ENCODE data around the gene TUBA3E. TPM values are rescaled to one million over a fixed set of nuclear protein-coding genes. Genes with fewer than 3 reads are reported as not detected.
"Not testable (repeated sequence)": the region's sequence is repeated elsewhere in the genome, so short reads cannot be mapped to it uniquely, and the experiment has no call there.

TUBA3E gene
- total and polyA plus RNA-seq, 2 experiments from 2014 or later, result not detected

DNA sequence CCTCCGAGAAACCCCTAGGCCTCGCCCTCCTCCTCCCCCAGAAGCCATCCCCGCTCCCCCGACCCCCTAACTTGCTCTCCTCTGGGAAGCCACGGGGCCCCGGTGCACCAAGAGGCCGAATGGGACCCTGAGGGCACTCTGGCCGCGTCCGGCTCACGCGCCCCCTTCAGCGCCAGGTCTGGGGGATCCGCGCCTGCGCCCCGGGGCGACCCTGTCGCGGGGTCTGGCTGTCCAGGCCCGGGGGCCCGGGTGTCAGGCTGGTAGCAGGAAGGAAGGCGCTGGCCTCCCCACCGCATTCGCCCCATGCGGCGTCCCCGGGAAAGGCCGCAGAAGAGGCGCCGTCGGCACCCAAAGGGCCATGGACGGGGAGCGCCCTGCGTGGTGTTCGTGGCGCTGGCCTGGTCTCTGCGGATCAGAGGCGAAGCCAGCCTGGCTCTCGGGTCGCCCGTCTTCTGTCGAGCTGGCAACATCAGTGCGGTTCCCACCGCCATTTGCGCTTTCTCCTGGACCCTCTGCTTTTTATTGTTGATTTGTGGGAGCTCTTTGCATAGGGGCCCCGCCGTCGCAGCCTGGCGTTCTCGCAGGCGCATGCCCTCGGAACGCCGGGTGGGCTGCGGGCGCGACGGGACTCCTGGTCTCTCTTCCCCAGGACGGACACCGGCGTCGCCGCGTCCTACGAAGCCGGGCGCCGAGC, 30.4 kb upstream of the TUBA3E start:
- in situ Hi-C loops (cut with MboI); DNase-seq: not testable (repeated sequence)
- 76 to 82% methylated on average over 61 to 69 of the region's 69 CpGs for WGBS, 2 experiments (ENCODE audit: low coverage in 1 of 2, low lambda C conversion rate in 2 of 2, missing lambda C conversion rate in 2 of 2)

DNA sequence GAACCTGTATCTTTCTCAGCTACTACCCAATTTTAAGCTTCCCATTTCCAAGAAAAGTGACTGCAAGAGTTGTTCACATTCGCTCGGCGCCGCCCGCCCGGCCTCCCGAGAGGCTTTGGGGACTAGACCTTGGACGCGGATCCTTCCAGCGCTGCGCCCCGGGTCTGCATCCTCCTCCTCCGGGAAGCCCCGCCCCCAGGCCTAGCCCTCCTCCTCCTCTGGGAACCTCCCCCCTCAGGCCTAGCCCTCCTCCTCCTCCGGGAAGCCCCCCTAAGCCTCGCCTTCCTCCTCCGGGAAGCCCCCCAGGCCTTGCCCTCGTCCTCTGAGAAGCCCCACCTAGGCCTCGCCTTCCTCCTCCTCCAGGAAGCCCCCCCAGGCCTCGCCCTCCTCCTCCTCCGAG, 29.8 kb upstream of the TUBA3E start:
- H4K20me1 ChIP-seq (ENCODE audit: insufficient read depth); H3K27me3 ChIP-seq (replicated peaks; ENCODE audit: insufficient read depth); H3K36me3 ChIP-seq (ENCODE audit: low read depth); DNase-seq; H3K79me2 ChIP-seq (ENCODE audit: insufficient read depth); H3K9ac ChIP-seq; H3K4me2 ChIP-seq (ENCODE audit: unreplicated experiment); in situ Hi-C loops (cut with MboI); H3K4me3 ChIP-seq; H3K27ac ChIP-seq; H3K4me1 ChIP-seq (ENCODE audit: insufficient read depth); H2AFZ ChIP-seq; H3K9me2 ChIP-seq (ENCODE audit: insufficient read depth); H3K9me3 ChIP-seq (ENCODE audit: low read depth); H3F3A ChIP-seq (ENCODE audit: insufficient read depth): not testable (repeated sequence)
- 84 to 90% methylated on average over 7 to 21 of the region's 21 CpGs for WGBS, 2 experiments (ENCODE audit: low coverage in 1 of 2, low lambda C conversion rate in 2 of 2, missing lambda C conversion rate in 2 of 2)

More for the DNA sequence above, 30.4 kb upstream of the TUBA3E start:
- H3F3A ChIP-seq (ENCODE audit: insufficient read depth); H3K4me3 ChIP-seq; H2AFZ ChIP-seq; H3K9me2 ChIP-seq (ENCODE audit: insufficient read depth); H3K9me3 ChIP-seq (ENCODE audit: low read depth); H3K4me1 ChIP-seq (ENCODE audit: insufficient read depth); H3K36me3 ChIP-seq (ENCODE audit: low read depth); H3K79me2 ChIP-seq (ENCODE audit: insufficient read depth); H3K9ac ChIP-seq; H3K27me3 ChIP-seq (replicated peaks; ENCODE audit: insufficient read depth); H4K20me1 ChIP-seq (ENCODE audit: insufficient read depth); H3K27ac ChIP-seq; H3K4me2 ChIP-seq (ENCODE audit: unreplicated experiment): not testable (repeated sequence)

DNA sequence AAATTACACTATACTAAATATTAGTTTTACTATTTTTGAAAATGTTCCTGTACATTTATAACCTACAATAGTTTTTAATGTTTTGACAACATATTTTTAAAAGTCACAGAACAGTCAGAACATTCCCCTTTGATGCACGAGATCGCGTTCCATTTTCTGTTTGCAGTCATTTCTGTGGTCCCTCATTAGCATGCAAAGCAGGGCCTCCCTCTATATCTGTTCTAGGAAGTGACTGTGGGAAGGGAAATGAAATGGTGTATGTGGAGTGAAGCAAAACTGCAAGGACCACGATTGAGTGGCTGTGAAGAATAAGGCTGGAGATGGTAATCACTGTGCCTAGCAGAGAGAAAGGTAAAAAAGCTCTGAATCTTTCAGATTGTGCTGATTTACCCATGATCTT, 24.3 kb upstream of the TUBA3E start:
- H3K4me1 ChIP-seq (ENCODE audit: insufficient read depth); H3K27me3 ChIP-seq (replicated peaks; ENCODE audit: insufficient read depth); H3K79me2 ChIP-seq (ENCODE audit: insufficient read depth); H3K9me2 ChIP-seq (ENCODE audit: insufficient read depth); H3K9ac ChIP-seq; H3F3A ChIP-seq (ENCODE audit: insufficient read depth); H3K27ac ChIP-seq; H3K36me3 ChIP-seq (ENCODE audit: low read depth); H3K4me3 ChIP-seq; H4K20me1 ChIP-seq (ENCODE audit: insufficient read depth); H2AFZ ChIP-seq; H3K9me3 ChIP-seq (ENCODE audit: low read depth); DNase-seq; H3K4me2 ChIP-seq (ENCODE audit: unreplicated experiment): not testable (repeated sequence)
- in situ Hi-C loops (cut with MboI), result loop anchor here (25.0 kb wide), 1 partner anchor 1240 kb away; no protein-coding TSS in a partner anchor
- WGBS, 2 experiments (ENCODE audit: low coverage in 1 of 2, low lambda C conversion rate in 2 of 2, missing lambda C conversion rate in 2 of 2), result 24 to 37% methylated on average over 4 of the region's 4 CpGs

DNA sequence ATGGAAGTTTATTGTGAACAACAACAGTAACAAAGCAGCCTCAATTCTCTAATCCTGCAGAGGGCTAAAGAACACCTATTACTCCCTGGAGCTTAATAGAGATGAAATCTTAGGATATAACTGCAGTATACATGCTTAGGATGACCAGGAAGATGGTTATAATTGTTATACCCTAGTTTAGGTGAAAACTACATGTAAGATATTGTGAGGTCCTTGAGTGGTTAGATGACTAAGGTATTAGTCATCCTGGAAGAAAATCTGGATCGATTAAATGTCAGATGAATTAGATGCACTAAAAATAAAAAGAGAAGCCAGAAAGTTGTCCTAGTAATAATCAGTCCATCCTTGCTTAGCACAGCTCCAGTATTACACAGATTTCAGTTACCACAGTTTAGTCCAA, 22.3 kb upstream of the TUBA3E start:
- not testable (repeated sequence) for H3K9me2 ChIP-seq (ENCODE audit: insufficient read depth); H3K27ac ChIP-seq; DNase-seq; H3F3A ChIP-seq (ENCODE audit: insufficient read depth); H3K4me1 ChIP-seq (ENCODE audit: insufficient read depth); H2AFZ ChIP-seq; H3K27me3 ChIP-seq (replicated peaks; ENCODE audit: insufficient read depth); H3K4me3 ChIP-seq; H4K20me1 ChIP-seq (ENCODE audit: insufficient read depth); H3K79me2 ChIP-seq (ENCODE audit: insufficient read depth); H3K4me2 ChIP-seq (ENCODE audit: unreplicated experiment); H3K9me3 ChIP-seq (ENCODE audit: low read depth); H3K9ac ChIP-seq; H3K36me3 ChIP-seq (ENCODE audit: low read depth)
- 0 to 6% methylated on average over 1 of the region's 1 CpG for WGBS, 2 experiments (ENCODE audit: low coverage in 1 of 2, low lambda C conversion rate in 2 of 2, missing lambda C conversion rate in 2 of 2)
- in situ Hi-C loops (cut with MboI), result loop anchor here (25.0 kb wide), 1 partner anchor 1242 kb away; no protein-coding TSS in a partner anchor

DNA sequence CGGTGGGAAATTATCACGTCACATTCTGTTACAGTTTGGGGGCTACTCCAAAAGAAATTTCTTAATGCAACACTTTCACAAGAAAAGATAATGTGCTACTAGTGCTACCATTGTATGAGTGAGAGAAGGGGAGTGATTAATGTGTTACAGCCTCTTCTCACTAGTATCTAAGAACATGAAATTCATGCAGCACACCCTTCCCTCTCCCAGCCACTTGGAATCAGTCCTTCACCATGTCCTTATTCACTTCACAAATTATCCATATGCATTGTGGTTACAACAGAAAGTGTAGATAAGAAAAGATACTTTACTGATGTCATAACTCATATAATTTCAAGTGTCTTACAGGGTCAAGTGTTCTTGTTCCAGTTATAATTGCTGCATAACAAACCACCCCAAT, 20.9 kb upstream of the TUBA3E start:
- H3K36me3 ChIP-seq (ENCODE audit: low read depth); H3K9me2 ChIP-seq (ENCODE audit: insufficient read depth); H3K9ac ChIP-seq; H2AFZ ChIP-seq; H3F3A ChIP-seq (ENCODE audit: insufficient read depth); DNase-seq; H4K20me1 ChIP-seq (ENCODE audit: insufficient read depth); H3K9me3 ChIP-seq (ENCODE audit: low read depth); H3K27me3 ChIP-seq (replicated peaks; ENCODE audit: insufficient read depth); H3K4me2 ChIP-seq (ENCODE audit: unreplicated experiment); H3K79me2 ChIP-seq (ENCODE audit: insufficient read depth); H3K4me1 ChIP-seq (ENCODE audit: insufficient read depth); H3K4me3 ChIP-seq; H3K27ac ChIP-seq: not testable (repeated sequence)
- 54 to 59% methylated on average over 2 of the region's 2 CpGs for WGBS, 2 experiments (ENCODE audit: low coverage in 1 of 2, low lambda C conversion rate in 2 of 2, missing lambda C conversion rate in 2 of 2)
- in situ Hi-C loops (cut with MboI), result loop anchor here (25.0 kb wide), 1 partner anchor 1243 kb away; no protein-coding TSS in a partner anchor

DNA sequence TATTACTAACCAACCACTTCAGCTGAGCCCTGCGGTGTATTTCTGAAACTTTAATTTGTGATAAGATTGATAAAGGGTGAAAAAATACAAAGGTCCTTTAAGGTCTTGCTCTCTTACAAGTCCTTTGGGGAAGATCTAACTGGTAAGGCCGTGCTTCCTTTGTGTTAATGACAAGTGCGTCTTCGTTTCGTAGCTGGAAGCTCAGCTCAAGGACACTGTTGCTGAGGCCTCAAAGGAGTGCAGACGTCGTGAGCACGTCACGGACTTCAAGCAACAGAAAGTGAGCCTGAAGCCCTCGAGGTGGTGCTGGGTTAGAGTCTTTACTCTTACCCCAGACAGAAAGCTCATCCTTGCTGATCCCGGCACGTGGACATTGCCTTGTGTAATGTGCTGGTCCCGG, 8.8 kb upstream of the TUBA3E start:
- in situ Hi-C loops (cut with MboI), result loop anchor here (25.0 kb wide), 1 partner anchor 1255 kb away; no protein-coding TSS in a partner anchor
- not testable (repeated sequence) for H4K20me1 ChIP-seq (ENCODE audit: insufficient read depth); H3K4me3 ChIP-seq; H3K27ac ChIP-seq; H2AFZ ChIP-seq; H3K4me2 ChIP-seq (ENCODE audit: unreplicated experiment); DNase-seq; H3K27me3 ChIP-seq (replicated peaks; ENCODE audit: insufficient read depth); H3K9me3 ChIP-seq (ENCODE audit: low read depth); H3K9ac ChIP-seq; H3F3A ChIP-seq (ENCODE audit: insufficient read depth); H3K36me3 ChIP-seq (ENCODE audit: low read depth); H3K4me1 ChIP-seq (ENCODE audit: insufficient read depth); H3K79me2 ChIP-seq (ENCODE audit: insufficient read depth); H3K9me2 ChIP-seq (ENCODE audit: insufficient read depth)
- 74 to 82% methylated on average over 12 to 13 of the region's 13 CpGs for WGBS, 2 experiments (ENCODE audit: low coverage in 1 of 2, low lambda C conversion rate in 2 of 2, missing lambda C conversion rate in 2 of 2)

DNA sequence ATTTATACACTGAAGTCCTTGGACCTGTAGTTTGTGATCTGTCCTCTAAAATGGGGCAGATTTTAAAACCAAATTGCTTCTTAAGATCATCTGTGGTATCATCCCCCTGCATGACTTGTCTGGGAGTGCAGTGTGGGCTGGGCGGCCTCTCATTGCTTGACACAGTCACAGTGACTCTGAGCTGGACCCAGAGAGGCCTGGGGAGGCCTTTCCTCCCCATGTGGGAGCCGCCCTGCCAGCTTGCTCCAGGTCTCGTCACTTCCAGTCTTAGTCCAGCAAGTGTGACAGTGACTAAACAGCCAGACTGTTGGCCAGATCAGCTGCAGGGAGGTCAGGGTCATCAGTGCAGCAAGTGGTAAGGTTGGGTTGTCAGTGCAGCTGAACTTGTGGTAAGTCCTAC, 4.9 kb upstream of the TUBA3E start:
- not testable (repeated sequence) for H3K9me3 ChIP-seq (ENCODE audit: low read depth); H3K79me2 ChIP-seq (ENCODE audit: insufficient read depth); H3K4me1 ChIP-seq (ENCODE audit: insufficient read depth); H3K9me2 ChIP-seq (ENCODE audit: insufficient read depth); H2AFZ ChIP-seq; H3K4me2 ChIP-seq (ENCODE audit: unreplicated experiment); H3K9ac ChIP-seq; H4K20me1 ChIP-seq (ENCODE audit: insufficient read depth); H3F3A ChIP-seq (ENCODE audit: insufficient read depth); DNase-seq; H3K27ac ChIP-seq; H3K27me3 ChIP-seq (replicated peaks; ENCODE audit: insufficient read depth); H3K36me3 ChIP-seq (ENCODE audit: low read depth); H3K4me3 ChIP-seq
- WGBS, 2 experiments (ENCODE audit: low coverage in 1 of 2, low lambda C conversion rate in 2 of 2, missing lambda C conversion rate in 2 of 2), result 67 to 90% methylated on average over 1 to 2 of the region's 3 CpGs
- in situ Hi-C loops (cut with MboI), result loop anchor here (25.0 kb wide), 1 partner anchor 1259 kb away; no protein-coding TSS in a partner anchor

All from GM23248 (cell line).